ENCODE results near the gene CFHR5. TPM values are rescaled to one million over a fixed set of nuclear protein-coding genes. Genes with fewer than 3 reads are reported as not detected.
A peak's percentile ranks its signal among the peaks of the same experiment; 100 is the strongest.

CFHR5 gene
- total and polyA plus RNA-seq, 2 of the 4 experiments (the other 2 are of a cell fraction) = not detected

DNA sequence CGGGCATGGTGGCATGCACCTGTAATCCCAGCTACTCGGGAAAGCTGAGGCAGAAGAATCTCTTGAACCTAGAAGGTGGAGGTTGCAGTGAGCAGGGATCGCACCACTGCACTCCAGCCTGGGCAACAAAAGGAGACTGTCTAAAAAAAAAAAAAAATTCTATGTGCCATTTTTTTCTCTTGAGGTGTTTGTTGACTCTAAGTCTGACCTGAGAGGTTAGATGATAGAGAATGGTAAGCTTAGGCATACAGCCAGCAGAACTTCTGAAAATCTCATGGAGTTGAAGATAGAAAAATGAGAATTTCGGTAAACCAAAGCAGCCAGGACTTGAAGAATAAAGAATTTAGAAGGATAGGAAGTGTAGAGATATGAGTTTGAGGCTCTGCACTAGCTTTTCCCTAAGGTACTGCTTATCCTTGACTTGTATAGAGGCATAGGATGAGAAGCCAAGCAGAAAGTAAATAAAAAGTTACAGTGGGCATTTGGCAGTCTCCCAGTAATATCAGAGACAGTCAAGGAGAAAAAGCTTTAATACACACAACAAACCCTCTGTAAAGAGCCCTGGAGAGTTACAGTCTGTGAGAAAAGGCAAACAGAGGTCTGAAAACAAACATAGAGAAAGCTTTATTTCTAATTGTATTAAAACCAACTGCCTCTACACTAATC is 65.5 kb downstream of the CFHR5 start:
- in situ Hi-C loops (cut with MboI; ENCODE audit: low sequenced_read_pairs) = no loop called here

More for the DNA sequence above, 65.5 kb downstream of the CFHR5 start:
- no peak overlapping the region for H3K56ac ChIP-seq (ENCODE audit: extremely low read depth, insufficient read depth, low read length)
- ATAC-seq (ENCODE audit: low read depth) = peak; percentile 24; the same call in 1 of the 2 replicates
- no peaks in the 10 kb centered on the region for H3K9me3 ChIP-seq (ENCODE audit: control insufficient read depth, insufficient read depth, low read length)
- CTCF ChIA-PET = interaction anchor here (0.6 kb wide), 2 partner anchors 136 to 156 kb away, joined by 3 to 12 read pairs; no protein-coding TSS in a partner anchor
- H3K27ac ChIP-seq (ENCODE audit: insufficient read depth, low read length) = no peak overlapping the region
- H4K20me1 ChIP-seq (ENCODE audit: insufficient read depth, low read length) = no peaks in the 10 kb centered on the region
- H4K8ac ChIP-seq (ENCODE audit: low read depth in 2 of 2, low read length in 2 of 2) = no peak overlapping the region
- intact Hi-C loops (cut with micrococcal nuclease) = no loop called here
- BruUV-seq (replicated peaks) = no TSS peak
- H4K5ac ChIP-seq (ENCODE audit: low read depth, low read length) = no peak overlapping the region
- no peaks in the 10 kb centered on the region for H3K79me1 ChIP-seq (ENCODE audit: low read depth in 1 of 2, low read length in 2 of 2)
- no peak overlapping the region for H2BK5ac ChIP-seq (ENCODE audit: low read depth, low read length, poor library complexity, severe bottlenecking)
- H3K27me3 ChIP-seq (ENCODE audit: control insufficient read depth, insufficient read depth, low read length) = no peaks in the 10 kb centered on the region
- no peak overlapping the region for H2AK5ac ChIP-seq (ENCODE audit: low read depth, low read length)
- no peak overlapping the region for H3K18ac ChIP-seq (ENCODE audit: low read depth, low read length)
- H4K91ac ChIP-seq (ENCODE audit: insufficient read depth, low read depth, low read length) = no peak overlapping the region
- POLR2A ChIA-PET (ENCODE audit: unreplicated experiment) = no interaction called here
- H2AFZ ChIP-seq (replicated peaks; ENCODE audit: low read length, poor library complexity) = no peak overlapping the region
- H3K4me2 ChIP-seq (ENCODE audit: low read depth, low read length) = no peak overlapping the region
- no peak overlapping the region for H3K23ac ChIP-seq (ENCODE audit: low read depth, low read length)
- no peak overlapping the region for H2AK9ac ChIP-seq (replicated peaks; ENCODE audit: low read depth, low read length, poor library complexity)
- 80% methylated on average over 1 of the region's 4 CpGs; no CpG with 5 or more reads in 1 of the 2 experiments for WGBS, 2 experiments (ENCODE audit: extremely low coverage in 2 of 2, insufficient read length in 1 of 2)
- H3K14ac ChIP-seq (replicated peaks; ENCODE audit: low read depth, low read length) = no peak overlapping the region
- DNase-seq = no peak
- no peak overlapping the region for H3K9ac ChIP-seq (ENCODE audit: low read depth, low read length)
- no peak overlapping the region for H2BK15ac ChIP-seq (ENCODE audit: low read depth, low read length)
- H3K4me3 ChIP-seq (ENCODE audit: insufficient read depth, low read depth, low read length) = no peak overlapping the region
- dilution Hi-C loops (cut with HindIII; ENCODE audit: low sequenced_read_pairs, unreplicated experiment) = no loop called here
- H2BK20ac ChIP-seq (ENCODE audit: low read depth, low read length) = no peak overlapping the region
- no peaks in the 10 kb centered on the region for H3K36me3 ChIP-seq (ENCODE audit: control insufficient read depth, insufficient read depth, low read length)
- no peak overlapping the region for H3K4ac ChIP-seq (ENCODE audit: low read depth, low read length)
- no peak for TF ChIP-seq RCOR1 (IDR thresholded peaks at IDR 0.05; ENCODE audit: insufficient replicate concordance, low read length)
- no peak for TF ChIP-seq SMC3 (IDR thresholded peaks at IDR 0.05; ENCODE audit: low read depth, low read length)
- no peak for TF ChIP-seq MAFK (IDR thresholded peaks at IDR 0.05; ENCODE audit: low read depth, low read length)
- no peak for TF ChIP-seq RFX5 (IDR thresholded peaks at IDR 0.05; ENCODE audit: low read depth, low read length)
- TF ChIP-seq FOS (IDR thresholded peaks at IDR 0.05; ENCODE audit: low read depth, low read length) = no peak
- no peak for TF ChIP-seq MXI1 (IDR thresholded peaks at IDR 0.05; ENCODE audit: borderline replicate concordance, low read depth, low read length)
- TF ChIP-seq BHLHE40 (IDR thresholded peaks at IDR 0.05; ENCODE audit: low read depth, low read length) = no peak
- TF ChIP-seq CHD1 (IDR thresholded peaks at IDR 0.05; ENCODE audit: low read depth, low read length) = no peak
- TF ChIP-seq POLR2A (IDR thresholded peaks at IDR 0.05; ENCODE audit: low read depth, low read length) = no peak
- TF ChIP-seq CEBPB (IDR thresholded peaks at IDR 0.05; ENCODE audit: low read depth, low read length) = no peak
- no peak for TF ChIP-seq RAD21 (IDR thresholded peaks at IDR 0.05; ENCODE audit: low read length)
- TF ChIP-seq, protein P1, sequence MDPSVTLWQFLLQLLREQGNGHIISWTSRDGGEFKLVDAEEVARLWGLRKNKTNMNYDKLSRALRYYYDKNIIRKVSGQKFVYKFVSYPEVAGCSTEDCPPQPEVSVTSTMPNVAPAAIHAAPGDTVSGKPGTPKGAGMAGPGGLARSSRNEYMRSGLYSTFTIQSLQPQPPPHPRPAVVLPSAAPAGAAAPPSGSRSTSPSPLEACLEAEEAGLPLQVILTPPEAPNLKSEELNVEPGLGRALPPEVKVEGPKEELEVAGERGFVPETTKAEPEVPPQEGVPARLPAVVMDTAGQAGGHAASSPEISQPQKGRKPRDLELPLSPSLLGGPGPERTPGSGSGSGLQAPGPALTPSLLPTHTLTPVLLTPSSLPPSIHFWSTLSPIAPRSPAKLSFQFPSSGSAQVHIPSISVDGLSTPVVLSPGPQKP (IDR thresholded peaks at IDR 0.05; ENCODE audit: borderline replicate concordance, low read depth, low read length) = no peak
- TF ChIP-seq, protein P2, sequence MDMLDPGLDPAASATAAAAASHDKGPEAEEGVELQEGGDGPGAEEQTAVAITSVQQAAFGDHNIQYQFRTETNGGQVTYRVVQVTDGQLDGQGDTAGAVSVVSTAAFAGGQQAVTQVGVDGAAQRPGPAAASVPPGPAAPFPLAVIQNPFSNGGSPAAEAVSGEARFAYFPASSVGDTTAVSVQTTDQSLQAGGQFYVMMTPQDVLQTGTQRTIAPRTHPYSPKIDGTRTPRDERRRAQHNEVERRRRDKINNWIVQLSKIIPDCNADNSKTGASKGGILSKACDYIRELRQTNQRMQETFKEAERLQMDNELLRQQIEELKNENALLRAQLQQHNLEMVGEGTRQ (IDR thresholded peaks at IDR 0.05; ENCODE audit: low read depth, low read length) = no peak
- TF ChIP-seq MAZ (IDR thresholded peaks at IDR 0.05; ENCODE audit: borderline replicate concordance, low read depth, low read length) = no peak
- TF ChIP-seq, protein P3, sequence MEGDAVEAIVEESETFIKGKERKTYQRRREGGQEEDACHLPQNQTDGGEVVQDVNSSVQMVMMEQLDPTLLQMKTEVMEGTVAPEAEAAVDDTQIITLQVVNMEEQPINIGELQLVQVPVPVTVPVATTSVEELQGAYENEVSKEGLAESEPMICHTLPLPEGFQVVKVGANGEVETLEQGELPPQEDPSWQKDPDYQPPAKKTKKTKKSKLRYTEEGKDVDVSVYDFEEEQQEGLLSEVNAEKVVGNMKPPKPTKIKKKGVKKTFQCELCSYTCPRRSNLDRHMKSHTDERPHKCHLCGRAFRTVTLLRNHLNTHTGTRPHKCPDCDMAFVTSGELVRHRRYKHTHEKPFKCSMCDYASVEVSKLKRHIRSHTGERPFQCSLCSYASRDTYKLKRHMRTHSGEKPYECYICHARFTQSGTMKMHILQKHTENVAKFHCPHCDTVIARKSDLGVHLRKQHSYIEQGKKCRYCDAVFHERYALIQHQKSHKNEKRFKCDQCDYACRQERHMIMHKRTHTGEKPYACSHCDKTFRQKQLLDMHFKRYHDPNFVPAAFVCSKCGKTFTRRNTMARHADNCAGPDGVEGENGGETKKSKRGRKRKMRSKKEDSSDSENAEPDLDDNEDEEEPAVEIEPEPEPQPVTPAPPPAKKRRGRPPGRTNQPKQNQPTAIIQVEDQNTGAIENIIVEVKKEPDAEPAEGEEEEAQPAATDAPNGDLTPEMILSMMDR (conservative IDR thresholded peaks at IDR 0.05; ENCODE audit: low read depth, low read length) = no peak
- no peak for TF ChIP-seq NFE2L2 (IDR thresholded peaks at IDR 0.05; ENCODE audit: low read depth, low read length)
- no peaks in the 10 kb centered on the region for H3K9me1 ChIP-seq (ENCODE audit: insufficient read depth, low read length)
- no peaks in the 10 kb centered on the region for H3K4me1 ChIP-seq (ENCODE audit: control insufficient read depth, insufficient read depth, low read length)
- H2BK120ac ChIP-seq (ENCODE audit: low read depth, low read length) = no peak overlapping the region
